Kidney capillary endothelial cell (primary cell): ENCODE data around the gene PPIF.

Experiments
- DNase-seq: peaks from one replicate; pipeline ENCODE4 v3.0.0-alpha.2; 2018; ENCODE audit warnings: low spot score

PPIF gene

DNA sequence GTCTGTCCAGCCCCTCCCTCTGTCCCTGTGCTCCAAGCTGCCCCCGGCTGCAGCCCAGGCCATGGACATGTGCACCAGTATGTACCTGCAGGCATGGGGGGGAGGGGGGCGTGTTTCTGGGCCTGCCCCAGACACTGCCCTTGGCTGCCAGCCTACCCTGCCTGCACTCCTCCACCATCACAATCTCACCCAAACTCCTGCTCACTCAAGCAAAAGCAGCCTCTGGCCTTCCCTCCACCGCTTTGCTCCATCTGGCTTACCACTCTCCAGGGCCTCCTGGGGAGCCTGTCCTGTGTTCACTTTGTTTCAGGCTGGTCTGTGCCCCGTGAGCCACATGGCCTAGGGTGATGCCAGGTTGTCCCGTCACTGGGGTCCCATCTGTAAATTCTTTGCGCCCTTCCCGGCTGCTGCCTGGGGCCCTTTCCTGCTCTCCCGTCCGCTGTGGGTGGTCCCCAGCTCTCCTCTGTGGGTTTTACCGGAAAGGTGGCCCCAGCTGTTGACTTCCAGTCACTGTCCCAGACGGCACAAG, 33.3 kb upstream of the PPIF start:
- DNase-seq, result no peak

DNA sequence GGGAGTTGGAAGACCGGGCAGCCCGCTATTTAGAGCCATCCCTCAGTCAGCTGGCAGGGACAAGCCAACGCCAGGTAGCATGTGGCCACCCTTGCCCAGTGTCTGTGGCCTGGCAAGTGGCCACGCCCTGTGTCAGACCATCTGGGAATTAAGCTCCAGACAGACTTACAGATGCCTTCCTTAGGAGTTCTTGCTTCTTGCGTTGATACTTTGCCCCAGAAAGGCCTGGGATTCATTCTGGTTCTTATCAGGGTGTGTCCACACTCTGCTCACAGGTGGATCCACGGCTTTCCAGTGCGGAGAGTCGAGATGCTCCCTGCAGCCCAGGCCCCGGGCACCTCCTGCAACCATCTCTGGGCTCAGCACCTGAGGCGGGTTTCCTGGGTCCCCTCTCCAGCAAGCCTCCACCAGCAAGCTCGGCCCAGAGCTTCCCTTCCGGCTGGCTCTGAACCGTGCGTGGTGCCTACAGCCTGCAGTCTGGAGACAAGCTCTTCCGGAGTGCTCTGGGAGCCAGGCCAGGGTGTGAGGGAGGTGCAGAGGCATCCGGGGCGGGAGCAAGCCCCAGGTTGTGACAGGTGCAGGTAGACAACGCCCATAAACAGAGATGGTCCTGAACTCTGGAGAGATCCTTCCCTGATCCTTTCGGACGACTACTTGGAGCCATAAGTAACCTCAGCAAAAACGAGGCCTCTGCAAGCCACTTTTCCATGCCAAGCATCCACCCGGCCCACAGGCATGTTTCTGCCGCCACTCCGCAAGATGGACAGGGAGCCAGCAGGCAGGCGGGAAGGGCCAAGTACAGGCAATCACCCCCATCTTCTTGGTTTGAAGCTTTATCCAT, 32.3 kb upstream of the PPIF start:
- DNase-seq, result no peak

DNA sequence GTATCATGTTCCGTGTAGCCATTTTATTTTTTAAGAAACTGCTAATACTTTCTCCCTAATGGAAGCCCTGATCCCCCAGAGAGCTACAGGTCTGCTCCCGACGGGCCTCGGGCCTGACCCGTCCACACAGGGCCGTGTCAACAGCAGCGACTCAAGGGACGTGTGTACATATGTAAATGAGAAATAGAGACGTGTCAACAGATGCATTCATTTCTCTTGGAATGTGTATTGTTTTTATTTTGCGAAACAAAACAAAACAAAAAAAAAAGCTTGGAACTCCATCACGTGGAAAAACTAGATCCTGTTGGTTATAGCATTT, 31.7 kb upstream of the PPIF start:
- no peak for DNase-seq

DNA sequence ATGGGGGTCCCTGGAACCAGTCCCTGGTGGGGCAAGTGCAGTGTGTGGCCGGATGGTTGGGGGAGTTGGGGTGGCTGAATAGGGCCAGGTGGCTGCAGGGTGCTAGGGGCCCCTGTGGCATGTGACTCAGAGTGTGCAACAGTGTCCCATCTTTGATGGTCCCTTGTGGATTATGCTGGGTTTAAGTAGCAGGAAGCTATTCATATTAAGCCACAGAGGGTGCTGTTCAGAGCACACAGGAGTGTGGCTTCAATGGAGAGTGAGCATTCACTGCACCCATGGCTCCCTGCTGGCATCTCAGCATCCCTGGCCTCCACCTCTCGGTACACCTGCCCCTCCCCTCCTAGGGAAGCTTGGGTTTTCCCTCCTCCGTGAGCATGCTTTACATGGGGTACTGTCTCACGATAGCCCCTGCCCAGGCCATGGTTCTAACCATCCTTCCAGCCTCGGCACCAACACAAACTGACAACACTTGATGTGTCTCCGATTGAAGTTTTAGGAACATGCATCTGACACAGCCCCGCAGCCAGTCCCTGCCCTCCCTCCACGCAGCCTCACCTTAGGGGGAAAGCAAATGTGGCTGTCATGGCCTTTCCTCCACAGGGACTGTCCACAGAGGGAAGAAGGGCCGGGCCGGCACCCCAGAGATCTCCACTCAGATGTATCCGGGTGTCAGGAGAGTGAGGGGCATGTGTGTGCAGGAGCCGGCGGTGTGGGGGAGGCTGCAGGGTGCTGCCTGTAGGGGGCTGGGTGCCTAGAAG, 30.4 kb upstream of the PPIF start:
- DNase-seq, result no peak

DNA sequence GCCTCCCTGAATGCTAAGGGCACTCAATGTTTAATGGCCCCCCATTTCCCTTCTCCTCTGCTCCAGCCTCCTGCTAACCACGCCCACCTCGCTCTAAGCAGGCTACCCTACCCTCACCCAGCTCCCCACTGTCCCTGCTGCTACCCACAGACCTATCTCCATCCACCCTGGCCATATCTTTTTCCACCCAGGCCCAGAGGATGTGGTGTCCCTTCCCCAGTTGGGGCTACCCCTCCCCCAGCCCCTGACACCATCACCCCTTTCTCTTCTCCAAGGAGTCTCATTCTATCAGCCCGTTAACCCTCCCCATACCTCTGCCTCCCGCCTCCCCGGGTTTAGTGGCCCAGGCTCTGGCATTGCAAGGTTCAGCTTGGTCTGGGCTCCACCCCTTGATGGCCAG, 28.9 kb upstream of the PPIF start:
- no peak for DNase-seq

DNA sequence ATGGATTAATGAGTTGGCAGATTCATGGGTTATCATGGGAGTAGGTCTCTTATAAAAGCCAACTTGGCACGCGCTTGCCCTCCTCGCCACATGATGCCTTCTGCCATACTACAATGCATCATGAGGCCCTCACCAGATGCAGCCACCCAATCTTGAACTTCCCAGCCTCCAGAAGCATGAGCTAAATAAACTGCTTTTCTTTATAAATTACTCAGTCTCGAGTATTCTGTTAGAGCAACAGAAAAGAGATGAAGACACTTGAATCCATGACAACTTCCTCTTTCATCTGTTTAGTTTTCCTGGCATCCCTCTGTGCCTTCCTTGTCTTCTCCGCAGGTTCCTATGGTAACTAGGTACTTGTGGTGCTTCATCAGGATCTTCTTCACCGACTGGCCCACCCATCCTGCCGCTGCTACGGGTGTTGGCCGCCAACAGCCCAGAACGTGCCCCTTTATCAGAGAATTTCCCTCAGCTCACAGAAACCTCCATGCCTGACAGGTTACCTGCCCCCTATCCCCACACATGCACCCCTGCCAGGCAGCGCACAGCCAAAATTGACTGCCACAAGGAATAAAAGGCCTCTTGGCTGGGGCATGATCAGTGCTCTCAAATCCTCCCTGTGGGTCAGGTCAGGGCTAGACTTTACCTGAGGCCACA, 28.0 kb upstream of the PPIF start:
- no peak for DNase-seq

DNA sequence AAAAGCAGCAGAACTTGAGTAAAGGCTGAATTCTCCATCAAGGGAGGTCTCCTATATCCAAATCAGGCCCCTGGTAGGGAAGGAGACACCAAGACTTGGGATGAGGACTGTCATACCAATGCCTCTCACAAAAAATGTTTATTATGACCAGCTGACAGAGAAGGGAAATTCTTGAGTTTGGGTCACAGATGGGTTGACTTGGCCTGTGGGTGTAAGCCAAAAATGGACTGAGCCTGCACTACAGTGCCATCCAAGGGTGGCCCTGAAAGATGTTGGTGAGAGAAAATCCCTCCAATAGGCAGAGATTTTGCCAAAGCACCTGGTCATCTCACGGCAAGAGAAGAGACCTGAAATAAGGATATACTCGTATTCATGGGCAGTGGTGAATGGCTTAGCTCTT, 27.0 kb upstream of the PPIF start:
- no peak for DNase-seq

DNA sequence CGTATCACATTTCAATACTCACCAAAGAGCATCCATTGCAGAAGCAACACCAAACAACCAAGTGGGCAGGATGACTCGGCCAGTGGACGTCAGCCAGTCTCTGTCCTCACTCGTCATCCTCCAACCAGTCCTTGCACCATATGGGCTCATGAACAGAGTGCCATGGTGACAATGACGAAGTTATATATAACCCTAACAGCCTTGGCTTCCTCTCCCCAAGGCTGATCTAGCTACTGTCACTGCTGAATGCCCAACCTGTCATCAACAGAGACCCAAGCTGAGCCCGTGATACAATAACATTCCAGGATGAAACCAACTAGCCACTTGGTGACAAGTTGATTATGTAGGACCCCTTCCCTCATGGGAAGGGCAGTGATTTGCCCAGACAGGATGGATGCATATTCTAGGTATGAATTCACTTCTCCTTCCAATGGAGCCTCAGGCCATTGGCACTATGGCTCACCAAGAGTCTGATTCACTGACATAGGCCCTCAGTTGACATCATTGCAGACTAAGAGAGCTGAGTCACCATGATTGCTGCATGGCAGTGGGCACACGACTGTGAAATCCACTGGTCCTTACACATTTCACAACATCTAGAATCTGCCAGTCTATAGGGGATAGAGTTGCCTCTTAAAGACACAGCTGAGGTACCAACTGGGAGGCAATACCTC, 26.3 kb upstream of the PPIF start:
- peak; percentile 65 for DNase-seq

DNA sequence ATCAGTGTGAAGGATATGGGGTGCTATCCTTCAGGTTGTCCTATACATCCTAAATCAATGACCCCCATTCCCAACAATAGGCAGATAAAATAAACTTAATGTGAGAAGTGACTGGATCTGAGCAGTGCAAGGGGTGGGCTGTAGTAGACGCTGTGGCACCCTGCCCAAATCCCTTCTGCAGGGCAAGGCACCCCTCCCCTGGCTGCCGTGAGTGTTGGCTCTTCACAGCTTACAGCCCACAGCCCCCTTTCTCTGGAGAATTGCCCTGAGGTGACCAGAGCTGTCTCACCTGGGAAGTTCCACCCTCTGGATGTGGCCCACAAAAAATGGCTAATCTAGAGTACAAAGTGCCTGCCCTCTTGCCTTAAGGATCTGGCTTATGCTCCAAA, 25.8 kb upstream of the PPIF start:
- no peak for DNase-seq

DNA sequence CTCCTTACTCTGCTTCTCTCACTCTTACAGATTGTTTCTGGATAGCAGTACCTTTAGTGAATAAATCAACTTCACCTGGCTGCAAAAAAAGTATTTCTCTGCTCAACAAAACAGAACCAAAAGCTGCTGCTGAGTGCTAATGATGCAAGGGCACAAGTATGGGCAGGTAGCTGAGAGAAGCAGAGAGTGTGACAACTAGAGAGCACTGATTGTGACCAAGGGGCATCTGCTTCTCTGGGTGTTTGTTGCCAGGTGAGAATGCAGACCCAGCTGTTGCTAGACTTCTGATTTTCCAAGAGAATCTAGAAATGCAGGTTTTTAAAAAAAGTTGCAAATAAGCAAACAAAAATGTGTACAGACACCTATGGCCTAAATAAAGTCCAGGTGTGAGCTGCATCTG, 25.3 kb upstream of the PPIF start:
- DNase-seq, result no peak

DNA sequence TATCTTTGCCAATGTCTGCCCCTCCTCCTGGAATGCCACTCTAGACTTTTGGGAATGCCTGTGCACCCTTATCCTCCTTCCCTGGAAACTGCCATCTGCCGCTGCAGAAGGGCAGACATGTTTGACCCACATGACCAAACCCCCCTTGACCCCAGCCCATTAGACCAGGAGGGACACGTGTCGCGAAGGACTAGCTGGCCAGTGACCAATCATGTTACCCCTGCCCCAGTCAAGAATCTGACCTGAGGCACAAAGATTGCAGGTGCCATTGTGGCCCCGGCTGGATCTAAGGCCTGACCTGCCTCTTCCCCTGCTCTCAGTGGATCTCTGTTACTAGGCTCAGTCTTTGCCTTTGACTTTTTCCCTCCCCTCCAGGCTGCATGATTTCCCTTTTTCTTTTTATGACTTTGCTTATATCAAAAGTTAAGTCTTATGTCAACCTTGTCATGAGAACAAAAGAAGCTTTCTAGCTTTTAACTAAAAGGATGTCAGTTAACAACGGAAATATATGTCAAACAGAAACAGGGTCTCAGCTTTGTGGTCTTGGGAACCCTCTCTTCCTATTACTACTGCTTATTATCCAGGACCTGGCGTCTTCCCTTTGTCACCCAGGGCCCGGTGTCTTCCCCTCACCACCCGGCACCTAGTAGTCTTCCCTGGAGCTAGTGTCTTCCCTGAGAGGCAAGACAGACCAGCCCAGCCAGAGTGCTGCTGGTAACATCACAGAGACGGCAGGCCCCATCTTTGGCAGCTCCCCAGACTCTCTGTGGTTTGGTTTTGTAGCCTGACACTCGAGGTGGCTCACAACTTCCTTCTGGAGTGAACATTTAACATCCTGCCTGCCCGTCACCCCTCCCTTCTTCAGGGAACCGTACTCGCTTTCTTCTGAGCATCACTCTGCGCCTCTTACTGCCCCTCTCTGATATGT, 24.4 kb upstream of the PPIF start:
- no peak for DNase-seq

DNA sequence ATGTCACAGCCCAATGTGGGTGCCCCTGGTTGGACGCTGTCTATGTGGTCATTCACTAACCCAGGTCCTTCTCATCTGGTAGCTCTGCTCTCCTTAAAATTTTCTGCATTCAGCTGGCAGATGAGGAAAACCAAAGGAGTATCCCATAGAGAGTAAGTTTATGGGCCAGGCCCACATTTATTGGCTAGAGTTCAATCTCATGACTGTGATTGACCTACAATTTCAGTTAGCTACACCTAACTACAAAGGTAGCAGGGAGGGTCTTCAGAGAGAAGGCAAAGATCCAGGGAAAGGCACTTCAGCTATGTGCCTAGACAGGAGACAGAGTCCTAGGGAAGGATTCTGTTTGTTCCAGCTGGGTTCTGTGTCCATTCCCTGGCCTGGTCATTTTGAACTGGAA, 23.7 kb upstream of the PPIF start:
- no peak for DNase-seq

DNA sequence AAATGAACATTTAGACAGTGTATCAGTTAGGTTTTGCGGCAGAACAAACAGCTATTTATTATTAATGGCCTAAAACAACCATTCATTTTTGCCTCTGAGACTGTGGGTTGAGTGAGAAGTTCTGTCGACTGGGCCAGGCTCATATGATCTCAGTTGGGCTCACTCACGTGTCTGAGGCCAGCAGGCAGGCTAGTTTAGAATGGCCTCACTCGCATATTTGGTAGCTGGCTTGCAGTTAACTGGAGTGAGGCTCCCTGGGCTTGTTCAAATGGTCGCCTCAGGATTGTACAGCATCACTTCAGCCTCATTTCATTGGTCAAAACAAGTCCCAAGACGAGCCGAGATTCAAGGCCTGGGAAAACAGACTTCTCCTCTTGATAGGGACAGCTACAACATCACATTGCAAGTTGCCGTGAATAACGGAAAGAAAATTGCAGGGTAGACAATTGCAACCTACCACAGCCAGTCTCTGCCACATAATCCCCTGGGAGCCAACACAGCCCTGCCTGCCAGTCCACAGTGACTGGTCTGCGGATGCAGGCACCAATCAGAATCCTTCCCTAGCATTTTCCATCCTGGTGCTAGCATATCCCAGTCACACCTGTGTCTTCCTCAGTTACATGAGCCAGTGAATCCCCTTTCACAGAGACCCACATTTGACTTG, 23.1 kb upstream of the PPIF start:
- no peak for DNase-seq

DNA sequence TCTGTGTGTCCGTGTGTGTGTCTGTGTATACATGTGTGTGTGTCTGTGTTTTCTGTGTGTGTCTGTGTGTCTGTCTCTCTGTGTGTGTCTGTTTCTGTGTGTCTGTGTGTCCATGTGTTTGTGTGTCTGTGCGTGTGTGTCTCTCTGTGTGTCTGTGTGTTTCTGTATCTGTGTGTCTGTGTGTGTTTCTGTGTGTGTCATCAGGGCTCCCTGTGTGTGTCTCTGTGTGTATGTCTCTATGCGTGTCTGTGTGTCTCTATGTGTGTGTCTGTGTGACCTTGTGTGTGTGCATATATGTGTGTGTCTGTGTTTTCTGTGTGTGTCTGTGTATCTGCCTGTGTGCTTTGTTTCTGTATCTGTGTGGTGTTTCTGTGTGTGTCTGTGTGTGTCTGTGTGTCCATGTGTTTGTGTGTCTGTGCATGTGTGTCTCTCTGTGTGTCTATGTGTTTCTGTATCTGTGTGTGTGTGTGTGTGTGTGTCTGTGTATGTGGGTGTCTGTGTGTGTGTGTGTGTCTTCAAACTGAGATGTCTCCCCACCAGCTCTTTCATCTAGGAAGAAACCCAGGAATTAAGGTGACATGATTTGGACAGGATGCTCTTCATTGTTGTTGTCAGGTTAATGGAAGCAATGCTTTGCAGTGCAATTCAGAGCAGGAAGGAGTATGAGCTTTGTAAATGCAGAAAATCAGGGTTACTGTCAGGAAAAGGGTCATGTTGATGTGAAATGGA, 20.7 kb upstream of the PPIF start:
- DNase-seq, result no peak

DNA sequence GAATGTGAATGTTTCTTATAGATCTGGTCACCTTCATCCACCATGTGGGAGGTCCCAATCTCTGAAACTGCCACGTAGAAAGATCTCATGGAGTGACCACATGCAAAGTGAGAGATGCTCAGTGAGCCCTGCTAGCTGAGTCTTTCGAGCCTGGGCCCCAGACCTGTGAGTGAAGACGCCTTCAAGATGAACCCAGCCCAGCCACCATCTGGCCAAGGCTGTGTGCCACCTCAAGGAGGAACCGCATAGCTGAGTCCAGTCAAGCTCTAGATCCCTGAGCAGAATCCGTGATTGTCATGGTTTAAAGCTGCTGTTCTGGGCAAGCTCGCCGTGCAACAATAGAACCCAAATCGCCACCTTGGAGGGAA, 20.2 kb upstream of the PPIF start:
- no peak for DNase-seq

DNA sequence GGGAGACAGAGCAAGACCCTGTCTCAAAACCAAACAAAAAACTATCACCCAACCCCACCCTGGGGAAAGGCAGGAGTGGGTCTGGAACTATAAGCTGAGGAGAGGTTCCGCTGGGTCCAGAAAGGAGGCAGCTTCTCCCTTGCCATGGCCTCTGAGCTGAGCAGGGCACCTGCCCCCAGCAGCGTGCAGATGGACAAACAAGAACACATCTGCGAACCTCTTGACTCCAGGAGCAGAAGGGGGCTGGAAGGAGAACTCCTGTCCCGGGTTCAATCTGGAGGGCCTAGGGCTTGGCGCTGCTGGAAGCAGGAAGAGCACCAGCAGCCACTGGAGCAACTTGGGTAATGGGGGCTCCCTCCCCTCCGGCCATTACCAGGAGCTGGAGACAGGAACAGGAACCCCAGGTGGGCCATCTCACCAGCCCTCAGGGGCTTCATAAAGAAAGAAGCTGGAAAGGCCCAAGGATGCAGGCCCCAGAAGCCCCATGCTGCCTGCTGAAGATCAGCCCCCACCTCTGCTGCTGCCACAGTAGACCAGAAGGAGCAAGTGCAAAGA, 19.0 kb upstream of the PPIF start:
- no peak for DNase-seq

DNA sequence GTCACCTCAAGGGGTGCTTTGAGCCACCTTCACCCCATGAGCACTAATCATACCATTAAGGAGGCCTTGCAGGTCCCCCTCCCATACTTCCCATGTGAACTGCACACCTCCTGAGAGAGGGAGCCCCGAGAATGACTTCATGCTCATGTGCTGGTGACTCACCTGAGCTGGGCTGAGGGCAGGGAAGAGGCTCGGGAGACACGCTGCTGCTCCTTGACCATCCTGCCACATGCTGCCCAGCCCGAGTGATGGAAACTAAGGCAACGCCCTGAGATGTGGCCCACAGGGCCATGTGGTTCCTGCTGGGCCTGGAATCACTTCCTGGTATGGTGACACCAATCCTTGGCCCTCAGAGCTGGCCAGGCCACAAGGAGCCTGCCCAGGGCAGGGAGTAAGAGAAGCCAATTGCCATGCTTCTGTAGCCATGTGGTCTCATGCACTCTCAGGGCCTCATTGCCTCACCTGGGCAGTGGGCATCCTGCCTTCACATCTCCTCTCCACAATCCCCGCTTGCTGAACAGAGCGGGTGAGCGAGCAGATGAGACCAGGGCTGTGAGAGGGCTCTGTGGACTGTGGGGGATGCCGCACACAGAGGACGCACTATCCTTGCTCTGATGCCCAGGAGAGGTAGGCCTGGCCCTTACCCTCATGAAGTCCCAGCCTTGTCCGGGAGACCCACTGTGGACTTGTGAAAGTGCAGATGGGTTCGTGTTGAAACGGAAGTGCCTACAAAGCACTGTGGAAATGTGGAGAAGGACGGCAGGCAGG, 18.3 kb upstream of the PPIF start:
- no peak for DNase-seq

DNA sequence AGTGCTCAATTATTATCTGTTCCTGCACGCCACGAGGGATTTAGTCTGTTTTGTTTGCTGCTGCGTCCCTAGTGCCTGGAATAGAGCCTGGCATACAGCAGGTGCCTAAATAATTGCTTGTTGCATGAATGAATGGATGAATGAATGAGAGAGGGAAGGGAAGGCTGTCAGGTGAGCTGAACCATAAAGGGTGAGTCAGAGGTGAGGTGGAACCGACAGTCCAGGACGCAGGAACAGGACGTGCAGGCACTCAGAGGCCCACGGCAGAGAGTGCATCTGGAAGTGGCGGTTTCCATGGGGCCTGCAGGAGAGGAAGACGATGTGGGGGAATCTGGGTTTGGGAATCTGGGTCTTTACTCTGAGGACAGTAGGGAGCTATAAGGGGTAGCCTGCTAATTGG, 17.7 kb upstream of the PPIF start:
- DNase-seq, result no peak

DNA sequence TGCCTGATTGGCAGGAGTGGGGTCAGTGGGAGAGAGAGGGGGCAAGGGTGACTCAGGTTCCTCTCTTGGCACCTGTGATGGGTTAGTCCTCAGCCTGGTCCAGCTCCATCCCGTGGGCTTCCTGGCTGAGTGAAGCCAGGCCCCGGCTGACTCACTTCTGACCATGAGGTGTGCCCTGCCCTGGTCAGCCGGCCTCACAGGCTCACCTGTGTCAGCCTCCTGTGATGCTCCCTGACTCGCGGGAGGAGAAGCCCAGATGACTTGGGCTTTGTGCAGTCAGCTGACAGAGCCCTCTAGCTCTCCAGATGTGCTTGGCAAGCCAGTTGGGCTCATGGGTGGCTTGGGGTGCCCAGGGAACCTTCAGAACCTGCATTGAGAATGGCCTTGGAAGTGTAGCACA, 16.0 kb upstream of the PPIF start:
- no peak for DNase-seq
